NCI-H460 (cell line): Measurements from ENCODE around the gene SLC35C1. TPM values are rescaled to one million over a fixed set of nuclear protein-coding genes. Genes with fewer than 3 reads are reported as not detected.

Experiments used
- DNase-seq: peaks from one replicate; pipeline ENCODE4 v3.0.0-alpha.2; 2016; ENCODE audit warnings: low read depth; ENCODE audit errors: extremely low read depth
- total RNA-seq: library from RNA; depleted of rRNA; stranded (reverse); fragments of >200 nt; shearing (Covaris generic); gene quantifications from 2 replicates; pipeline ENCODE4 v1.2.3, GENCODE V29; 2014

Gene SLC35C1
- total RNA-seq, 1 experiment from 2014 or later = 4.5 TPM

- peak; percentile 66 for DNase-seq
Observed at GRCh38 chr11:45843158-45843924, 38.4 kb downstream of the SLC35C1 start.

- no peak for DNase-seq
Observed at GRCh38 chr11:45844822-45845578, 40.1 kb downstream of the SLC35C1 start.

- no peak for DNase-seq
Observed at GRCh38 chr11:45846174-45846675, 41.3 kb downstream of the SLC35C1 start.

GRCh38 chr11:45846974-45847910, 42.3 kb downstream of the SLC35C1 start, which contains the start of gene CRY2:
CRY2 (plus strand) TSS chr11:45847475; CDS start chr11:45847491, 16 bp downstream.
- peak; percentile 96 for DNase-seq

GRCh38 chr11:45847911-45848316, 43.0 kb downstream of the SLC35C1 start:
- no peak for DNase-seq

- no peak for DNase-seq
Observed at GRCh38 chr11:45848654-45849081, 43.7 kb downstream of the SLC35C1 start.

GRCh38 chr11:45850446-45850845, 45.5 kb downstream of the SLC35C1 start:
- no peak for DNase-seq

GRCh38 chr11:45851228-45851627, 46.3 kb downstream of the SLC35C1 start:
- no peak for DNase-seq

- DNase-seq = no peak
Observed at GRCh38 chr11:45852018-45852711, 47.2 kb downstream of the SLC35C1 start.

GRCh38 chr11:45852712-45853101, 47.8 kb downstream of the SLC35C1 start:
- DNase-seq = no peak

- DNase-seq = no peak
Observed at GRCh38 chr11:45853332-45854219, 48.6 kb downstream of the SLC35C1 start.

- no peak for DNase-seq
Observed at GRCh38 chr11:45855308-45855707, 50.4 kb downstream of the SLC35C1 start.

GRCh38 chr11:45856044-45856468, 51.1 kb downstream of the SLC35C1 start:
- no peak for DNase-seq

GRCh38 chr11:45857961-45858474, 53.1 kb downstream of the SLC35C1 start:
- DNase-seq = no peak

- no peak for DNase-seq
Observed at GRCh38 chr11:45858751-45859398, 53.9 kb downstream of the SLC35C1 start.

GRCh38 chr11:45859661-45860140, 54.8 kb downstream of the SLC35C1 start:
- DNase-seq = no peak

- DNase-seq = no peak
Observed at GRCh38 chr11:45860348-45860747, 55.4 kb downstream of the SLC35C1 start.
